ENCODE results near the gene KCNK1. TPM values are rescaled to one million over a fixed set of nuclear protein-coding genes. Genes with fewer than 3 reads are reported as not detected.

Gene KCNK1
- total RNA-seq, 2 donors from 2014 or later, result 42.3 to 54.2 TPM

GRCh38 chr1:233570706-233571105 lies 43.2 kb upstream of the KCNK1 start:
- Histone ChIP-seq H3K4me1 (no peaks in the 10 kb centered on the region), H3K27ac (no peak overlapping the region), H3K4me3 (no peak overlapping the region), H3K9me3 (peaks cover 0 to 3% of the 10 kb centered on the region in 2 donors), H3K27me3 (no peaks in the 10 kb centered on the region), H3K36me3 (no peaks in the 10 kb centered on the region)
- no peak for DNase-seq (ENCODE audit: low spot score)
- TF ChIP-seq CTCF (IDR thresholded peaks at IDR 0.05), result no peak

GRCh38 chr1:233572896-233573295 lies 41.0 kb upstream of the KCNK1 start:
- no peak for DNase-seq (ENCODE audit: low spot score)
- Histone ChIP-seq H3K9me3 (no peaks in the 10 kb centered on the region), H3K36me3 (no peaks in the 10 kb centered on the region), H3K4me1 (no peaks in the 10 kb centered on the region), H3K27me3 (no peaks in the 10 kb centered on the region), H3K27ac (no peak overlapping the region), H3K4me3 (no peak overlapping the region)
- no peak for TF ChIP-seq CTCF (IDR thresholded peaks at IDR 0.05)

GRCh38 chr1:233575450-233575849 lies 38.5 kb upstream of the KCNK1 start:
- Histone ChIP-seq H3K27me3 (no peaks in the 10 kb centered on the region), H3K27ac (no peak overlapping the region)

GRCh38 chr1:233582439-233582838 lies 31.5 kb upstream of the KCNK1 start:
- Histone ChIP-seq H3K9me3 (peaks cover 0 to 8% of the 10 kb centered on the region in 2 donors), H3K27me3 (no peaks in the 10 kb centered on the region), H3K4me1 (no peaks in the 10 kb centered on the region), H3K36me3 (no peaks in the 10 kb centered on the region), H3K27ac (no peak overlapping the region), H3K4me3 (no peak overlapping the region)
- no peak for TF ChIP-seq CTCF (IDR thresholded peaks at IDR 0.05)
- DNase-seq (ENCODE audit: low spot score), result no peak

More at GRCh38 chr1:233575450-233575849, 38.5 kb upstream of the KCNK1 start:
- Histone ChIP-seq H3K36me3 (no peaks in the 10 kb centered on the region), H3K4me3 (no peak overlapping the region), H3K9me3 (peaks cover 0 to 8% of the 10 kb centered on the region in 2 donors), H3K4me1 (no peaks in the 10 kb centered on the region)
- TF ChIP-seq CTCF (IDR thresholded peaks at IDR 0.05), result no peak
- DNase-seq (ENCODE audit: low spot score), result no peak

GRCh38 chr1:233584376-233584775 lies 29.5 kb upstream of the KCNK1 start:
- H3K36me3 ChIP-seq, result no peaks in the 10 kb centered on the region
- no peak overlapping the region for H3K4me3 ChIP-seq
- no peak for TF ChIP-seq CTCF (IDR thresholded peaks at IDR 0.05)
- no peaks in the 10 kb centered on the region for H3K27me3 ChIP-seq
- no peak for DNase-seq (ENCODE audit: low spot score)
- peaks cover 0 to 2% of the 10 kb centered on the region in 2 donors for H3K9me3 ChIP-seq
- H3K27ac ChIP-seq, result no peak overlapping the region
- H3K4me1 ChIP-seq, result no peaks in the 10 kb centered on the region

- Histone ChIP-seq H3K4me3 (no peak overlapping the region), H3K4me1 (no peaks in the 10 kb centered on the region), H3K27me3 (no peaks in the 10 kb centered on the region), H3K36me3 (no peaks in the 10 kb centered on the region), H3K9me3 (no peaks in the 10 kb centered on the region), H3K27ac (no peak overlapping the region)
- DNase-seq (ENCODE audit: low spot score), result no peak
- TF ChIP-seq CTCF (IDR thresholded peaks at IDR 0.05), result no peak
These were observed 29.0 kb upstream of the KCNK1 start for GRCh38 chr1:233584931-233585330.
